Measurements from ENCODE around the gene SRRM2.

SRRM2 gene

GRCh38 chr16:2739625-2740430 is 12.6 kb upstream of the SRRM2 start:
- DNase-seq (ENCODE audit: low read depth) = no peak

- DNase-seq (ENCODE audit: low read depth) = no peak
Measured at GRCh38 chr16:2740476-2740875, 12.0 kb upstream of the SRRM2 start.

GRCh38 chr16:2741168-2741567 is 11.3 kb upstream of the SRRM2 start:
- DNase-seq (ENCODE audit: low read depth) = no peak

GRCh38 chr16:2742323-2743006 is 10.0 kb upstream of the SRRM2 start:
- no peak for DNase-seq (ENCODE audit: low read depth)

GRCh38 chr16:2743007-2743810 is 9.2 kb upstream of the SRRM2 start:
- no peak for DNase-seq (ENCODE audit: low read depth)

GRCh38 chr16:2744711-2745110 is 7.7 kb upstream of the SRRM2 start:
- DNase-seq (ENCODE audit: low read depth) = no peak

GRCh38 chr16:2745116-2745890 is 7.1 kb upstream of the SRRM2 start:
- no peak for DNase-seq (ENCODE audit: low read depth)

GRCh38 chr16:2745961-2746360 is 6.5 kb upstream of the SRRM2 start:
- no peak for DNase-seq (ENCODE audit: low read depth)

GRCh38 chr16:2748757-2749455 is 3.5 kb upstream of the SRRM2 start:
- DNase-seq (ENCODE audit: low read depth) = no peak

- no peak for DNase-seq (ENCODE audit: low read depth)
Measured at GRCh38 chr16:2749476-2749875, 3.0 kb upstream of the SRRM2 start.

GRCh38 chr16:2749936-2750335 is 2.5 kb upstream of the SRRM2 start:
- no peak for DNase-seq (ENCODE audit: low read depth)

GRCh38 chr16:2751577-2752034 is 832 bp upstream of the SRRM2 start:
- DNase-seq (ENCODE audit: low read depth) = no peak

GRCh38 chr16:2752850-2753732 is 653 bp downstream of the SRRM2 start:
- peak; percentile 78 for DNase-seq (ENCODE audit: low read depth)

- DNase-seq (ENCODE audit: low read depth) = no peak
Measured at GRCh38 chr16:2753733-2754020, 1.2 kb downstream of the SRRM2 start.

- DNase-seq (ENCODE audit: low read depth) = no peak
Measured at GRCh38 chr16:2755158-2755557, 2.7 kb downstream of the SRRM2 start.

GRCh38 chr16:2756288-2757015 is 4.0 kb downstream of the SRRM2 start:
- no peak for DNase-seq (ENCODE audit: low read depth)

- no peak for DNase-seq (ENCODE audit: low read depth)
Measured at GRCh38 chr16:2757344-2757743, 4.9 kb downstream of the SRRM2 start.

- DNase-seq (ENCODE audit: low read depth) = no peak
Measured at GRCh38 chr16:2761472-2761871, 9.0 kb downstream of the SRRM2 start.

GRCh38 chr16:2761886-2762583 is 9.6 kb downstream of the SRRM2 start:
- DNase-seq (ENCODE audit: low read depth) = no peak

All from activated T-cell treated with anti-CD3 and anti-CD28 coated beads for 48 hours (primary cell).